ENCODE data around the gene SERINC3. TPM values are rescaled to one million over a fixed set of nuclear protein-coding genes. Genes with fewer than 3 reads are reported as not detected.

Gene SERINC3
- total RNA-seq, 2 donors from 2014 or later: 75.6 to 91.3 TPM

DNA sequence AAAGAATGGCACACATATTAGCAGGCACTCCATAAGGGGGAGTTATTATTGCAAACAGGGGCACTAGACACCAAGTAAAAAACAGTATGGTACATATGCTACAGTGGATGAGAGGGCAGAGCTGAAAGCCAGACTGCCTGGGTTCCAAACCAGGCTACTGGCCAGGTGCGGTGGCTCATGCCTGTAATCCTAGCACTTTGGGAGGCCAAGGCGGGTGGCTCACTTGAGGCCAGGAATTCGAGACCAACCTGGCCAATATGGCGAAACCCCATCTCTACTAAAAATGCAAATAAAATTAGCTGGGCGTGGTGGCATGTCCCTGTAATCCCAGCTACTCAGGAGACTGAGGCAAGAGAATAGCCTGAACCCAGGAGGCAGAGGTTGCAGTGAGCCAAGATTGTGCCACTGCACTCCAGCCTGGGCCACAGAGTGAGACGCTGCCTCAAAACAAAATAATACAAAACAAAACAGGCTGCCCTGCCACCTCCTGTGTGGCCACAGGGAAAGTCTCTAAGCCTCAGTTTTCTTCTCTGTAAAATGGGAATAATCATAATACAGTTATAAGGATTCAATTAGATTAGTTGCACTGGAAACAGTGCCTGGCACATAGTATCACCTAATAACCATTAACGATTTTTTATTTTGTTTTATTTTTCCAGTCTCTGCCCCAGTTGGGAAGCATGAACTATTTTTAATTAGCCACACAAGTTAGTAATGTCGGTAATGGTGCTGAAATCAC is 53.7 kb downstream of the SERINC3 start:
- Histone ChIP-seq H3K9me3 (ENCODE audit: control insufficient read depth, low read length) (no peaks in the 10 kb centered on the region), H3K27me3 (ENCODE audit: control insufficient read depth, insufficient read depth, low read length, poor library complexity, severe bottlenecking) (no peaks in the 10 kb centered on the region), H3K4me3 (ENCODE audit: low read length) (no peak overlapping the region), H3K36me3 (ENCODE audit: control insufficient read depth, insufficient read depth, low read length) (no peaks in the 10 kb centered on the region), H3K27ac (ENCODE audit: low read depth, low read length) (no peak overlapping the region), H3K4me1 (ENCODE audit: control insufficient read depth, insufficient read depth, low read length) (peaks cover 6% of the 10 kb centered on the region), H3K9ac (ENCODE audit: extremely low read depth, low read length, poor library complexity, severe bottlenecking) (no peak overlapping the region)
- 85 to 92% methylated on average over 2 to 8 of the region's 8 CpGs for WGBS, 2 experiments (ENCODE audit: insufficient coverage in 1 of 2, insufficient read length in 1 of 2)
- Mint-ChIP-seq H3K4me3 (no peak overlapping the region), H3K36me3 (ENCODE audit: low read depth) (no peaks in the 10 kb centered on the region), H3K27me3 (ENCODE audit: insufficient read depth) (no peaks in the 10 kb centered on the region), H3K4me1 (no peaks in the 10 kb centered on the region), H3K9me3 (no peaks in the 10 kb centered on the region), H3K27ac (no peak overlapping the region)
- TF ChIP-seq, protein P1, sequence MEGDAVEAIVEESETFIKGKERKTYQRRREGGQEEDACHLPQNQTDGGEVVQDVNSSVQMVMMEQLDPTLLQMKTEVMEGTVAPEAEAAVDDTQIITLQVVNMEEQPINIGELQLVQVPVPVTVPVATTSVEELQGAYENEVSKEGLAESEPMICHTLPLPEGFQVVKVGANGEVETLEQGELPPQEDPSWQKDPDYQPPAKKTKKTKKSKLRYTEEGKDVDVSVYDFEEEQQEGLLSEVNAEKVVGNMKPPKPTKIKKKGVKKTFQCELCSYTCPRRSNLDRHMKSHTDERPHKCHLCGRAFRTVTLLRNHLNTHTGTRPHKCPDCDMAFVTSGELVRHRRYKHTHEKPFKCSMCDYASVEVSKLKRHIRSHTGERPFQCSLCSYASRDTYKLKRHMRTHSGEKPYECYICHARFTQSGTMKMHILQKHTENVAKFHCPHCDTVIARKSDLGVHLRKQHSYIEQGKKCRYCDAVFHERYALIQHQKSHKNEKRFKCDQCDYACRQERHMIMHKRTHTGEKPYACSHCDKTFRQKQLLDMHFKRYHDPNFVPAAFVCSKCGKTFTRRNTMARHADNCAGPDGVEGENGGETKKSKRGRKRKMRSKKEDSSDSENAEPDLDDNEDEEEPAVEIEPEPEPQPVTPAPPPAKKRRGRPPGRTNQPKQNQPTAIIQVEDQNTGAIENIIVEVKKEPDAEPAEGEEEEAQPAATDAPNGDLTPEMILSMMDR (conservative IDR thresholded peaks at IDR 0.05): no peak
- DNase-seq: no peak

DNA sequence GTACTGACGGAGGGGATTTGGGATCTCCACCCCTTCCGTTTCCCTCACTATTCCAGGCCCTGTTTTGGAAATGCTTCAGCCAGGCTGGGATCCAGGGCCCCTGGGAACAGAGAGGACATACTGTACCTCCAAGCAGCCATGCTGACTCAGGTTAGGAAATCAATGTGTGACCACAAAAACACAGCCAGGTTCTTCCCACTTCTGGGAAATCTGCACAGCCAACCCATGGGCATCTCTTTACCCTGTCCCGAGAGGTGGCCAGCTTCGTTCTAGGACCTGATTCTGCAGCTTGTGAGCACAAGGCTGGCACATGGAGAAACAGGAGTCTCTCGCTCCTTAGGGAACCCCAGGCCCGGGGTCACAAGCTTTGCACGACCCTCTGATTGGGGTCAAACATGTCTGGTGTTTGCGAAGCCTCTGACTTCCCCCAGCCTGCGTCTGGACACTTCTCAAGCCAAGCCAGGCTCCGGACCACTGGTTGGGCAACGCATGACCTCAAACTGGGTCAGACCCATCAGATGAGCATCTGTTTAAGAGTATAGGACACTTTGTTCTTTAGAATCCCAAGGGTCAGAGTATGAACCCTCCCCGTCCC is 54.5 kb downstream of the SERINC3 start:
- Histone ChIP-seq H3K9me3 (ENCODE audit: control insufficient read depth, low read length) (no peaks in the 10 kb centered on the region), H3K4me1 (ENCODE audit: control insufficient read depth, insufficient read depth, low read length) (peaks cover 6% of the 10 kb centered on the region), H3K4me3 (ENCODE audit: low read length) (no peak overlapping the region), H3K9ac (ENCODE audit: extremely low read depth, low read length, poor library complexity, severe bottlenecking) (no peak overlapping the region), H3K36me3 (ENCODE audit: control insufficient read depth, insufficient read depth, low read length) (no peaks in the 10 kb centered on the region), H3K27me3 (ENCODE audit: control insufficient read depth, insufficient read depth, low read length, poor library complexity, severe bottlenecking) (no peaks in the 10 kb centered on the region), H3K27ac (ENCODE audit: low read depth, low read length) (no peak overlapping the region)
- Mint-ChIP-seq H3K9me3 (no peaks in the 10 kb centered on the region), H3K4me3 (no peak overlapping the region), H3K4me1 (no peaks in the 10 kb centered on the region), H3K27ac (no peak overlapping the region), H3K36me3 (ENCODE audit: low read depth) (no peaks in the 10 kb centered on the region), H3K27me3 (ENCODE audit: insufficient read depth) (no peaks in the 10 kb centered on the region)
- TF ChIP-seq, protein P1 (conservative IDR thresholded peaks at IDR 0.05): no peak
- WGBS, 2 experiments (ENCODE audit: insufficient coverage in 1 of 2, insufficient read length in 1 of 2): 87 to 90% methylated on average over 8 to 12 of the region's 12 CpGs
- peak; percentile 66 for DNase-seq

DNA sequence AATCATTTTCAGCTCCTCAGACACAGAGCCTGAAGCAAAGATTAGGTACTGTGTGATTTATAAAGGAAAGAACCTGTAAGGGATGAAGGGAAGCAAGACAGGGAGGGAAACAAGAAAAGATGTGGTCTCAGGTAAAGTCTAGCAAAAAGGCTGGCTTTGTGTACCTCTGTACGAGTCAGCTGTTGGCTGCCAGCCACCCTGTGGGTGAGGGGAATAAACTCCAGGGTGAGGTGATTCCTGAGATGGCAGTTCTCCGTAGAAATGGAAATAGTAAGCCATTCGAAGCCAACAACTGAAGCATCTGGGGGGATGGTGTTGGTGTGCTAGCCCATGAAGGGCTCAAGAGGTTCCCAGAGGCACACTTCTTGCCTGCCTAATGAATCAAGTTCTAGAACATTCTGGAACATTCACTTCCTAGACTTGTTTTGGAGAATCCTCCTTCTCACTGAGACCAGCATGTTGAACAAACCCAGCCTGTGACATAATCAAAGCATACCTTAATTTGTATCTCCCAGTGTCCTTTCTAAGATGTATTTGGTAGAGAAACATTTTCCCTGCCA is 56.8 kb downstream of the SERINC3 start:
- 83 to 87% methylated on average over 3 of the region's 3 CpGs for WGBS, 2 experiments (ENCODE audit: insufficient coverage in 1 of 2, insufficient read length in 1 of 2)

More for the DNA sequence above, 56.8 kb downstream of the SERINC3 start:
- Mint-ChIP-seq H3K27ac (no peak overlapping the region), H3K27me3 (ENCODE audit: insufficient read depth) (no peaks in the 10 kb centered on the region), H3K36me3 (ENCODE audit: low read depth) (no peaks in the 10 kb centered on the region), H3K9me3 (no peaks in the 10 kb centered on the region), H3K4me1 (no peaks in the 10 kb centered on the region), H3K4me3 (no peak overlapping the region)
- no peak for DNase-seq
- Histone ChIP-seq H3K27ac (ENCODE audit: low read depth, low read length) (no peak overlapping the region), H3K4me3 (ENCODE audit: low read length) (no peak overlapping the region), H3K4me1 (ENCODE audit: control insufficient read depth, insufficient read depth, low read length) (no peaks in the 10 kb centered on the region), H3K9me3 (ENCODE audit: control insufficient read depth, low read length) (no peaks in the 10 kb centered on the region), H3K9ac (ENCODE audit: extremely low read depth, low read length, poor library complexity, severe bottlenecking) (no peak overlapping the region), H3K27me3 (ENCODE audit: control insufficient read depth, insufficient read depth, low read length, poor library complexity, severe bottlenecking) (no peaks in the 10 kb centered on the region), H3K36me3 (ENCODE audit: control insufficient read depth, insufficient read depth, low read length) (no peaks in the 10 kb centered on the region)
- TF ChIP-seq, protein P1 (conservative IDR thresholded peaks at IDR 0.05): no peak
